H1 (cell line): ENCODE measurements around the gene CRTC3. TPM values are rescaled to one million over a fixed set of nuclear protein-coding genes. Genes with fewer than 3 reads are reported as not detected.
A peak's percentile ranks its signal among the peaks of the same experiment; 100 is the strongest.

Source experiments
- CTCF ChIA-PET: fragments of 300-600 bp; sonication (Branson Sonifier 250); formaldehyde crosslinking; loops from one replicate; lab custom pipeline; 2021; ENCODE audit not compliant: partially characterized antibody; lab: Charles Lee
- POLR2A ChIA-PET: fragments of 300-600 bp; sonication (Branson Sonifier 250); formaldehyde crosslinking; loops from one replicate; lab custom pipeline; 2021; ENCODE audit warnings: inconsistent platforms; ENCODE audit not compliant: partially characterized antibody; lab: Charles Lee
- DNase-seq, 2 experiments: peaks; one replicate each; pipeline versions ENCODE4 v3.0.0 to v3.0.0-alpha.2; 2010 to 2022; ENCODE audit warnings: low spot score in 2 of 2, low read depth in 1 of 2, mixed read lengths in 1 of 2
- FAIRE-seq: peaks from 2 replicates; lab custom pipeline; 2011; peaks lifted over from hg19 to GRCh38; lab: Jason Lieb, UNC
- H2AFZ ChIP-seq: 2 replicates; pipeline ENCODE4 v1.8.1; 2012; ENCODE audit warnings: low read length, inconsistent platforms
- H2AK5ac ChIP-seq: 2 replicates; pipeline ENCODE4 v1.6.1; 2013; ENCODE audit warnings: low read depth, low read length
- H2BK120ac ChIP-seq: replicated peaks from 2 replicates; pipeline ENCODE3; 2013; ENCODE audit warnings: low read depth, low read length, inconsistent platforms
- H2BK12ac ChIP-seq: 2 replicates; pipeline ENCODE4 v1.6.1; 2013; ENCODE audit warnings: low read depth, low read length
- H2BK15ac ChIP-seq: 2 replicates; pipeline ENCODE4 v1.6.1; 2013; ENCODE audit warnings: low read length
- H2BK20ac ChIP-seq: 2 replicates; pipeline ENCODE4 v1.6.1; 2013; ENCODE audit warnings: low read length
- H2BK5ac ChIP-seq: 2 replicates; pipeline ENCODE4 v1.6.1; 2013; ENCODE audit warnings: low read depth, low read length
- H3K14ac ChIP-seq: 2 replicates; pipeline ENCODE4 v1.6.1; 2013; ENCODE audit warnings: inconsistent platforms; ENCODE audit not compliant: insufficient read length
- H3K18ac ChIP-seq: 2 replicates; pipeline ENCODE4 v1.6.1; 2013; ENCODE audit warnings: low read length; ENCODE audit errors: extremely low read depth
- H3K23ac ChIP-seq: 2 replicates; pipeline ENCODE4 v1.6.1; 2013; ENCODE audit warnings: inconsistent platforms; ENCODE audit not compliant: insufficient read length
- H3K23me2 ChIP-seq: 2 replicates; pipeline ENCODE4 v1.6.1; 2013; ENCODE audit warnings: low read depth, low read length
- H3K27ac ChIP-seq: 2 replicates; pipeline ENCODE4 v1.6.1; 2011; ENCODE audit warnings: low read depth, low read length, inconsistent platforms
- H3K27me3 ChIP-seq, 4 experiments: replicated peaks in 1 of 4; 1 replicate in 1 of 4; 2 replicates in 3 of 4; pipeline versions ENCODE4 v1.6.1 to v1.8.1; 2011 to 2013; ENCODE audit warnings: low read length in 3 of 4, mild to moderate bottlenecking in 3 of 4, inconsistent platforms in 2 of 4, mixed read lengths in 2 of 4, moderate library complexity in 1 of 4; ENCODE audit not compliant: control insufficient read depth in 3 of 4, insufficient read depth in 3 of 4; ENCODE audit errors: extremely low read depth in 1 of 4
- H3K36me3 ChIP-seq, 4 experiments: 2 replicates each; pipeline versions ENCODE4 v1.6.1 to v1.8.1; 2011 to 2013; ENCODE audit warnings: mild to moderate bottlenecking in 4 of 4, low read length in 3 of 4, moderate library complexity in 2 of 4, control low read depth in 1 of 4, inconsistent platforms in 1 of 4; ENCODE audit not compliant: insufficient read depth in 4 of 4, control insufficient read depth in 2 of 4
- H3K4ac ChIP-seq: replicated peaks from 2 replicates; pipeline ENCODE3; 2013; ENCODE audit warnings: low read length, low read depth, mixed read lengths, inconsistent platforms; ENCODE audit not compliant: insufficient read length
- H3K4me1 ChIP-seq, 4 experiments: replicated peaks in 1 of 4; 1 replicate in 1 of 4; 2 replicates in 3 of 4; pipeline versions ENCODE4 v1.6.1 to v1.8.1; 2011 to 2013; ENCODE audit warnings: low read length in 3 of 4, inconsistent platforms in 2 of 4, mixed read lengths in 1 of 4; ENCODE audit not compliant: insufficient read depth in 4 of 4, control insufficient read depth in 3 of 4
- H3K4me2 ChIP-seq, 2 experiments: 2 replicates each; pipeline versions ENCODE4 v1.6.1 to v1.8.1; 2011 to 2013; ENCODE audit warnings: low read depth in 2 of 2, low read length in 2 of 2, control low read depth in 1 of 2, inconsistent platforms in 1 of 2, mild to moderate bottlenecking in 1 of 2; ENCODE audit not compliant: insufficient read depth in 1 of 2
- H3K4me3 ChIP-seq, 4 experiments: fragments of 200-600, 300-600 bp in 1 of 4; sonication (generic), shearing (Covaris generic), sonication (Bioruptor Twin) in 1 of 4; 2 replicates each; pipeline versions ENCODE4 v1.5.1 to v1.8.1; 2011 to 2016; ENCODE audit warnings: low read length in 4 of 4, low read depth in 3 of 4, control low read depth in 2 of 4, inconsistent platforms in 2 of 4, mild to moderate bottlenecking in 2 of 4, mixed read lengths in 1 of 4, moderate library complexity in 1 of 4; ENCODE audit not compliant: insufficient read depth in 2 of 4; ENCODE audit errors: extremely low read depth in 1 of 4
- H3K56ac ChIP-seq: replicated peaks from 2 replicates; pipeline ENCODE3; 2013; ENCODE audit warnings: low read depth, mild to moderate bottlenecking, mixed read lengths, low read length, inconsistent platforms; ENCODE audit not compliant: insufficient read length
- H3K79me1 ChIP-seq: 2 replicates; pipeline ENCODE4 v1.6.1; 2013; ENCODE audit warnings: low read depth, low read length, control low read depth
- H3K79me2 ChIP-seq, 2 experiments: 2 replicates each; pipeline versions ENCODE4 v1.6.1 to v1.8.1; 2012 to 2013; ENCODE audit warnings: low read length in 2 of 2, mild to moderate bottlenecking in 2 of 2, inconsistent platforms in 1 of 2; ENCODE audit not compliant: insufficient read depth in 2 of 2, control insufficient read depth in 1 of 2
- H3K9ac ChIP-seq, 4 experiments: replicated peaks in 1 of 4; 1 replicate in 1 of 4; 2 replicates in 3 of 4; pipeline versions ENCODE4 v1.6.1 to v1.8.1; 2011 to 2013; ENCODE audit warnings: low read depth in 3 of 4, low read length in 3 of 4, control low read depth in 2 of 4, mild to moderate bottlenecking in 2 of 4, moderate library complexity in 2 of 4, inconsistent platforms in 1 of 4; ENCODE audit errors: extremely low read depth in 1 of 4
- H3K9me3 ChIP-seq, 2 experiments: 2 replicates each; pipeline versions ENCODE4 v1.6.1 to v1.8.1; 2012 to 2013; ENCODE audit warnings: mild to moderate bottlenecking in 2 of 2, moderate library complexity in 2 of 2, control low read depth in 1 of 2, inconsistent platforms in 1 of 2, low read depth in 1 of 2, low read length in 1 of 2, mixed read lengths in 1 of 2; ENCODE audit not compliant: insufficient read depth in 2 of 2
- H4K20me1 ChIP-seq, 2 experiments: replicated peaks in 1 of 2; 2 replicates each; pipeline versions ENCODE3 to v1.8.1; 2011 to 2013; ENCODE audit warnings: inconsistent platforms in 2 of 2, low read length in 2 of 2, mild to moderate bottlenecking in 1 of 2; ENCODE audit not compliant: insufficient read depth in 2 of 2, control insufficient read depth in 1 of 2
- H4K5ac ChIP-seq: 2 replicates; pipeline ENCODE4 v1.6.1; 2013; ENCODE audit warnings: low read length, low read depth, mixed read lengths, inconsistent platforms; ENCODE audit not compliant: insufficient read length
- H4K8ac ChIP-seq: 2 replicates; pipeline ENCODE4 v1.8.0; 2013; ENCODE audit warnings: mild to moderate bottlenecking, moderate library complexity, low read length, inconsistent platforms; ENCODE audit not compliant: insufficient read depth; ENCODE audit errors: extremely low read depth
- H4K91ac ChIP-seq: replicated peaks from 2 replicates; pipeline ENCODE3; 2013; ENCODE audit warnings: low read length, mixed read lengths, inconsistent platforms; ENCODE audit not compliant: insufficient read length
- RAD21 ChIP-seq, 2 experiments: IDR thresholded peaks in 1 of 2; conservative IDR thresholded peaks in 1 of 2; 2 replicates each; pipeline ENCODE4 v1.6.1; 2011; ENCODE audit warnings: low read depth in 2 of 2, low read length in 2 of 2, improper control_type of control experiment in 1 of 2, inconsistent platforms in 1 of 2, mild to moderate bottlenecking in 1 of 2, moderate library complexity in 1 of 2
- SRF ChIP-seq: IDR thresholded peaks from 2 replicates; pipeline ENCODE4 v1.6.1; 2011; ENCODE audit warnings: mild to moderate bottlenecking, low read depth, low read length, moderate library complexity
- TAF1 ChIP-seq: IDR thresholded peaks from 2 replicates; pipeline ENCODE4 v1.6.1; 2011; ENCODE audit warnings: mild to moderate bottlenecking, low read depth, low read length
- TAF7 ChIP-seq: optimal IDR thresholded peaks from 2 replicates; pipeline ENCODE3; 2011; ENCODE audit warnings: low read depth, mild to moderate bottlenecking, inconsistent platforms, low read length, moderate library complexity, borderline replicate concordance
- TCF12 ChIP-seq: IDR thresholded peaks from 2 replicates; pipeline ENCODE4 v1.6.1; 2011; ENCODE audit warnings: low read depth, mild to moderate bottlenecking, low read length
- TEAD4 ChIP-seq: IDR thresholded peaks from 2 replicates; pipeline ENCODE4 v1.6.1; 2012; ENCODE audit warnings: low read depth, low read length, inconsistent platforms, mixed read lengths
- ZNF274 ChIP-seq: IDR thresholded peaks from 2 replicates; pipeline ENCODE4 v1.7.0; 2012; ENCODE audit warnings: low read length, borderline replicate concordance; ENCODE audit errors: extremely low read depth
- WGBS, 2 experiments: shearing (Covaris generic) in 1 of 2; methylation state at CpG; one replicate each; pipeline versions ENCODE4 v1.1.6 to v1.1.7; 2013 to 2015; ENCODE audit warnings: low lambda C conversion rate in 2 of 2, mixed read lengths in 2 of 2, inconsistent platforms in 1 of 2, low coverage in 1 of 2, missing lambda C conversion rate in 1 of 2; ENCODE audit not compliant: insufficient replicate concordance in 2 of 2, insufficient coverage in 1 of 2, insufficient read length in 1 of 2; ENCODE audit errors: extremely low coverage in 1 of 2, missing lambda C conversion rate in 1 of 2; 5-methylcytosine and 5-hydroxymethylcytosine counted together
- polyA plus RNA-seq, 7 experiments: library from polyadenylated mRNA; depleted of rRNA in 3 of 7; stranded (reverse) in 5 of 7; unstranded in 2 of 7; fragments of >200 nt in 5 of 7; fragments of 200-250 nt in 2 of 7; gene quantifications; 1 replicate in 5 of 7; 2 replicates in 1 of 7; 4 replicates in 1 of 7; pipeline versions ENCODE4 v1.2.1 to v1.2.3, GENCODE V29; 2011 to 2013; ENCODE audit warnings: missing spikeins in 2 of 7, mixed read lengths in 2 of 7
- total RNA-seq: library from RNA; stranded (reverse); fragmentation: NEBNext Ultra II Directional; extraction: Animal tissue kit (Norgen Biotek cat#: 25700); gene quantifications from 2 replicates; pipeline ENCODE4 v1.2.1, GENCODE V29; 2021
- TF ChIP-seq, protein P1 (sequence below), 3 experiments: IDR thresholded peaks; 1 replicate in 2 of 3; 2 replicates in 1 of 3; pipeline versions ENCODE4 v1.5.1 to v1.6.1; 2011; ENCODE audit warnings: low read length in 3 of 3, mild to moderate bottlenecking in 3 of 3, inconsistent platforms in 2 of 3, low read depth in 1 of 3, moderate library complexity in 1 of 3; ENCODE audit not compliant: insufficient read depth in 1 of 3; ENCODE audit errors: control extremely low read depth in 1 of 3

Gene CRTC3
- total and polyA plus RNA-seq, 2 of the 8 experiments (the other 6 are each of a cell fraction or from before 2014, with no cell fraction given), result 5.0 to 5.3 TPM

DNA sequence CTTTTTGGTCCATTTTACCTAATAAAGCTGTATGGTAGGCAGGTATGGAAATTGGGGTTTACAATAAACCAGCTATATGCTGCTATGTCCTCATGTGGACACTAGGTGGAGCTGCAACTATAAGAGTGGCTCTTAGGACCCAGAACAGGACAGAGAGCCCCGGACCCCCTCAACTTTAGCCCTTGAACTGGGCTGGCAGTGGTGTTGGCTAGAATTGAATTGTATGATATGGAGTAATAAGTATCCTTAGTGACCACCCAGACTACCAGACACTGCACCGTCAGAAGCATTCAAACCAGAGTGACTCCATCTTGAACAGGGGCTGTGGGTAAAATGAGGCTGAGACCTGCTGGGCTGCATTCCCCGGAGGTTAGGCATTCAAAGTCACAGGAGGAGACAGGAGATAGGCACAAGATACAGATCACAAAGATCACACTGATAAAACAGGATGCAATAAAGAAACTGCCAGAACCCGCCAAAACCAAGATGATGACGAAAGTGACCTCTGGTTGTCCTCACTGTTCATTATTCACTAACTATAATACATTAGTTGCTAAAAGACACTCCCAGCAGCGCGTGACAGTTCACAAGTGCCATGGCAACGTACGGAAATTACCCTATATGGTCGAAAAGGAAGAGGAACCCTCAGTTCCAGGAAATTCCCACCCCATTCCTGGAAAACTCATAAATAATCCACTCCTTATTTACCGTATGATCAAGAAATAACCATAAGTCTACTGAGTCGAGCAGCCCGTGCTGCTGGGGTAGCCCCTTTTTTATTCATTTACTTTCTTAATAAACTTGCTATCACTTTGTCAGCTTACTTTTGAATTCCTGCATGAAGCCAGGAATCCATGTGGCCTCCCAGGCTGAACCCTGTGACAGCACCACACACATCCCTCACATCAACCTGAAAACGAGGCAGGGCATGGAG is 118.7 kb downstream of the CRTC3 start:
- CTCF ChIA-PET, result interaction anchor here (0.6 to 3.0 kb wide), 40 partner anchors 9 to 1858 kb away, joined by 3 to 19 read pairs (median 4); partner anchors contain the start of gene FES
- Histone ChIP-seq H2BK5ac (no peak overlapping the region), H3K79me1 (no peaks in the 10 kb centered on the region), H3K36me3 (no peaks in the 10 kb centered on the region), H3K23me2 (peaks cover 2% of the 10 kb centered on the region; the same call in 1 of the 2 replicates), H3K23ac (no peak overlapping the region), H3K4ac (no peak overlapping the region), H2BK12ac (no peak overlapping the region), H2BK20ac (no peak overlapping the region), H2AK5ac (no peak overlapping the region), H3K79me2 (no peaks in the 10 kb centered on the region), H3K27me3 (no peaks in the 10 kb centered on the region), H3K27ac (no peak overlapping the region), H3K4me2 (no peak overlapping the region), H3K56ac (no peak overlapping the region), H3K4me3 (no peak overlapping the region), H4K20me1 (no peaks in the 10 kb centered on the region), H4K91ac (no peak overlapping the region), H2BK120ac (no peak overlapping the region), H3K14ac (no peak overlapping the region), H4K5ac (no peak overlapping the region), H3K18ac (no peak overlapping the region), H4K8ac (no peak overlapping the region), H3K9me3 (no peaks in the 10 kb centered on the region), H3K4me1 (peaks cover 0 to 6% (median 4%) of the 10 kb centered on the region in 4 experiments; a peak in 6 of 7 replicates), H2BK15ac (no peak overlapping the region), H2AFZ (no peak overlapping the region), H3K9ac (no peak overlapping the region)
- POLR2A ChIA-PET, result interaction anchor here (1.0 kb wide), 1 partner anchor 69 kb away, joined by 6 read pairs; the partner anchor contains the start of gene BLM
- TF ChIP-seq TEAD4 (0 out of 2 replicates have a peak, but pooled peaks have one; percentile 24), TAF7 (no peak), ZNF274 (no peak), TAF1 (0 out of 2 replicates have a peak, but pooled peaks have one; percentile 17), SRF (peak; percentile 76; the same call in 1 of the 2 replicates), TCF12 (no peak), RAD21 (IDR thresholded peaks at IDR 0.05 in 1 of 2, conservative IDR thresholded peaks at IDR 0.05 in 1 of 2; ENCODE audit: low read depth in 2 of 2, low read length in 2 of 2) (peak; percentile 90 to 95)
- TF ChIP-seq, protein P1, sequence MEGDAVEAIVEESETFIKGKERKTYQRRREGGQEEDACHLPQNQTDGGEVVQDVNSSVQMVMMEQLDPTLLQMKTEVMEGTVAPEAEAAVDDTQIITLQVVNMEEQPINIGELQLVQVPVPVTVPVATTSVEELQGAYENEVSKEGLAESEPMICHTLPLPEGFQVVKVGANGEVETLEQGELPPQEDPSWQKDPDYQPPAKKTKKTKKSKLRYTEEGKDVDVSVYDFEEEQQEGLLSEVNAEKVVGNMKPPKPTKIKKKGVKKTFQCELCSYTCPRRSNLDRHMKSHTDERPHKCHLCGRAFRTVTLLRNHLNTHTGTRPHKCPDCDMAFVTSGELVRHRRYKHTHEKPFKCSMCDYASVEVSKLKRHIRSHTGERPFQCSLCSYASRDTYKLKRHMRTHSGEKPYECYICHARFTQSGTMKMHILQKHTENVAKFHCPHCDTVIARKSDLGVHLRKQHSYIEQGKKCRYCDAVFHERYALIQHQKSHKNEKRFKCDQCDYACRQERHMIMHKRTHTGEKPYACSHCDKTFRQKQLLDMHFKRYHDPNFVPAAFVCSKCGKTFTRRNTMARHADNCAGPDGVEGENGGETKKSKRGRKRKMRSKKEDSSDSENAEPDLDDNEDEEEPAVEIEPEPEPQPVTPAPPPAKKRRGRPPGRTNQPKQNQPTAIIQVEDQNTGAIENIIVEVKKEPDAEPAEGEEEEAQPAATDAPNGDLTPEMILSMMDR (IDR thresholded peaks at IDR 0.05; ENCODE audit: control extremely low read depth in 1 of 3, insufficient read depth in 1 of 3, low read depth in 1 of 3, low read length in 3 of 3), result peak; percentile 40 to 84 (median 83)
- WGBS, 2 experiments, result 77% methylated on average over 14 of the region's 14 CpGs; no CpG with 5 or more reads in 1 of the 2 experiments
- FAIRE-seq (no peak), DNase-seq (peak in 1 of 2 experiments; percentile 74)
